Measurements from ENCODE around the gene AJM1.
"Not testable (repeated sequence)": the region's sequence is repeated elsewhere in the genome, so short reads cannot be mapped to it uniquely, and the experiment has no call there.

Gene AJM1

GRCh38 chr9:136856541-136857141 is 14.4 kb downstream of the AJM1 start:
- no peak for DNase-seq (ENCODE audit: low spot score)

GRCh38 chr9:136857166-136857565 is 14.9 kb downstream of the AJM1 start:
- no peak for DNase-seq (ENCODE audit: low spot score)

GRCh38 chr9:136857581-136858412 is 15.5 kb downstream of the AJM1 start:
- DNase-seq (ENCODE audit: low spot score): no peak

GRCh38 chr9:136858452-136858843 is 16.2 kb downstream of the AJM1 start:
- DNase-seq (ENCODE audit: low spot score): no peak

DNA sequence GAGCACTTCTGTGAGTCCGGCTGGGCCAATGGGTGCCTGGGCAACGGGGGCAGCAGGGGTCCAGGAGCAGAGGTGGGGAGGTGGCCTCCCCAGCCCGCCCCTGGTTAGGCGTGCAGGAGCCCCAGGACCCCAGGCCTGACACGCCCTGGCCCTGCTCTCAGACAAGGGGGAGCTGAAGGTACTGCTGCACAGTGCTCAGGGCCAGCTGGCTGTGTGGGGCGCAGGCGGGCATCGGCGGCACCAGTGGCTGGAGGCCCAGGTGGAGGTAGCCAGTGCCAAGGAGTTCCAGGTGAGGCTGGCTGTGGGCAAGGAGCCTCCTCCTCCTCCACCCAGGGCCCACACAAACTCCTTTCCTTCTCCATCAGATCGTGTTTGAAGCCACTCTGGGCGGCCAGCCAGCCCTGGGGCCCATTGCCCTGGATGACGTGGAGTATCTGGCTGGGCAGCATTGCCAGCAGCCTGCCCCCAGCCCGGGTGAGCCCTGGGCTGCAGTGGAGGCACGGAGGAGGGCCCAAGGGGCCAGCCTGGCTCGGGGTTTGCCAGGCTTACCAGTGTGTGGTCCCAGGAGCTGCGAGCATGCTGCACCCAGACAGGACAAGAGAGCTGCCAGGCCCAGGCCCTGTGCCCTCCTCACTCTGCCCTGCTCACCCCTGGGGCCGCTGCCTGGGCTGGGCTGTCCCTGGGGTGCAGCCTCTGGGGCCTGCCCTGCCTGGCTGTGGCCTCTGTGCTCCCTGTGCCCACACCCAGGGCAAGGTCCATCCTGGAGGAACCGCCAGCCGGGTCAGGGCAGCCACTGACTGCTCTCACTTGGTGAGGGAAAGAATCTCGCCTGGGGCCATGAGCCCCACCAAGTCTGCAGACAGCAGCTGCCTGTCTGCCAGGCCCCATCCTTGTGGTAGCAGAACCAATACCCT is 16.8 kb downstream of the AJM1 start:
- no peak for DNase-seq (ENCODE audit: low spot score)

- DNase-seq (ENCODE audit: low spot score): no peak
Measured at GRCh38 chr9:136860529-136860928, 18.3 kb downstream of the AJM1 start.

DNA sequence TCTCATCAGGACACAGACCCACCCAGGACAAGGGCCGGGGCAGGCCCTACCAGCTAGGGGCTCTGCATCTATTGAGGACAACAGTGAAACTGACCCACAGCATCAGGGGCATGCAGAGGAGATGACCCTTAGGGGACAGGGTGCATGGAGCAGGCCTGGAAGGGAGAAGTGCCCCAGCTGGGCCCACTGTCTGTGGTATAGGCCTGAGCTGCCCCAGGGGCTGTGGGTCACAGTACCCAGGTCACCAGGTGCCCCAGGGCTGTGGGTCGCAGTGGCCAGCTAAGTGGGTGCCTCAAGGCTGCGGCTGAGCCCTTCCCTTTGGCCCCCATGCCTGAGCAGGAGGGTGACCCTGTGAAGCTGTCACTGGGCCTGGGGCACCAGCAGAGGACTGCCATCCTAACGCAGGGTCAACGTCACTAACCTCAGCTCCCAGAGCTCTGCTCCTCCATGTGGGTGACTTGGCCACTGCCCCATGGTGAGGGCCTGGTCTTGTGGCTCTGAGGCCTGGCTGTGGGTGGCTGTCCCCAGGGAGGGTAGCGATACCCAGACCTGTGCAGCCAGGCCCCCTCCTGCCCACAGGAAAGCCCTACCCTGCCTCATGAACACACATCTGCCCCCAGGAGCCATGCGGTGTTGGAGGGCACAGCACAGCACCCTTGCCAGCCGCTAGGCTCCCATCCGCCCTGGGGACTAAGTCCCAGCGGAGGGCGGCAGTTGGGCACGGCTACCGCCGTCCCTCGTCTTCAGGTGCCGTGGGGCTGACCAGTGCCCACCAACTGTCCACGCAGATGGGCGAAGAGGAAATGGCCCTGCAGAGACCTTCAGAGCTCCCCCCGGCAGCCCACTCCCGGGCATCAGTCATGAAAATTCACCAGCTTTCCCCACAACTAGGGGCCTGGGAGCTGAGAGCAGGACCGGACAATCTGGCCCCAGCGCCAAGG is 18.9 kb downstream of the AJM1 start:
- DNase-seq (ENCODE audit: low spot score): no peak

GRCh38 chr9:136861874-136862457 is 19.7 kb downstream of the AJM1 start:
- DNase-seq (ENCODE audit: low spot score): no peak

DNA sequence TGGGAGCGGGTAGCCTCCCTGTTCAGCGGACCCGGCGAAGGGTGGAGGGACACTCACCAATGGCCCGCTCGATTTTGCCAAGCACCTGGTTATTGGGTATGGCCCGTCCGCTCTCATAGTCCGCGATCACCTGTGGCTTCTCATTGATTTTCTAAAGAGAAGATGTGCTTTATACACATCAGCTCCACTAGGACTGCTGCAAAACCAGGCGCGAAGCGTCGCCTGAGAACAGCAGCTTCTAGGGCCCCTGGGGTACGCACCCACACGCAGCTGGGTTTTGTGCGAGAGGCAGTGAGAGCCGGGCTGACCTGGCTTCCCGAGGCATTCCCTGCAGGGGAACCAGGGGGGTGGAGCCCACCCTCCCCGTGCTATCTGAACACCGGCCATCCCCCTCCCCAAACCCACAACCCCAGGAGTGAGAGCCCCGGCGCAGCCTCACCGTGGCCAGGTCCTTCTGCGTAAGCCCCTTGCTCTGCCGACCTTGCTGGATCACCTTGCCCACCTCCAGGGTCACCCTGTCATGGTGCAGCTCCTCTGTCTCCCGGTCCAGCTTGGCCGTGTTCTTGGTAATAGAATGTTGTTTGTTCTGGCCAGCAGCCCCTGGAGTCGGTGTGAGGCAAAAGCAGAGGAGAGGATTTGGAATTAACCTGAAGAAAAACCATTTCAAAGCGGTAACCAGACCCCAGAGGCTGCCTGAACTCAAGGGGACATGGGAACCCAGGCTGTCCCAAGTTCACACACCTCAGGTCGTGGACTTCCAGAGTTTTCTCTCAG is 20.8 kb downstream of the AJM1 start:
- DNase-seq (ENCODE audit: low spot score): no peak

GRCh38 chr9:136863623-136864273 is 21.5 kb downstream of the AJM1 start:
- no peak for DNase-seq (ENCODE audit: low spot score)

DNA sequence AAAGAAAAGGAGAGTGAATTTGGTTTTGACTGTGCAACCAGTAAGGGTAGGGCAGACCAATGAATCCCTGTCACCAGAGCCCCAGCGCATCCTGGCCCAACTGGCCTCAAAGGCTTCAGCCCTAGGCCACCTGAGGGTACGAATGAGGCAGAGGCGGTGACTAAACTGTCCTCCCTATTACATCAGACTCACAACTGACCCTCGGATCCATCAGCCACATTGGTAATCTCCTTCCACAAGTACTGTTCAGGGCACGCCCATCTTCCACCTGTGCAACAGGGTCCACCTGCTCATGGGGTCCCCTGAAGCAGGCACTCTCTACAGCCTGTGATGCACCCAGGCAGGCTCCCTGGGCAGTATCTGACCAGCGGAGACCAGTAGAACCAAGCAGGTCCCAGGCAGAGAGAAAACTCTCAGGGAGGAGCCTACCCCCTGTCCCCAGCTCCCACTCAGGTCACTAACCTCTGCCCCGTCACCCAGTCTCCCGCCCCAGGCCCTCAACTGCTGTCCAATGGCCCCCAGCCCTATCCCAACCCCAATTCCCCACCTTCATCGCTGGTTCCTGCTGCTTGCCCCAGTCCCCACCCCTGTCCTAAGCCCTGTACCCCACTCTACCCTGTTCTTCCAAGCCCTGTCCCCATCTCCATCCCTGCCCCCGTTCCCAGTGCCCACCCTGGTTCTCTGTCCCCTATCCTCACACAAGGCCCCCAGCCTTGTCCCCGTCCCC is 22.9 kb downstream of the AJM1 start:
- peak; percentile 26 for DNase-seq (ENCODE audit: low spot score)

DNA sequence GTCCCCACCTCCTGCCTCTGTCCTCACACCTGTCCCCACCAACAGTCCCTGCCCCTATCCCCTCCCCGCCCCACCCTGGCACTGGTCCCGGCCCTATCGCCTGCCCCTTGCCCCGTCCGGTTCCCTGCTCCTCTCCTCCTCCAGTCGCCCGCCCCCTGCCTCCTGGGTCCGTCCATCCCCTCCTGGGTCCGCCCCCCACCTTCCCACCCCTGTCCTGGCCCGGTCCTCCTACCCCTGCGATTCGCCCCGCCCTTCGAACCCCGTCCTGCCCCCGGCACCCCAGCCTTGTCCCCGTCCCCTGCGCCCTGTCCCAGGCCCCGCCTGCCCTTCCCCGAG is 23.5 kb downstream of the AJM1 start:
- peak; percentile 46 for DNase-seq (ENCODE audit: low spot score)

DNA sequence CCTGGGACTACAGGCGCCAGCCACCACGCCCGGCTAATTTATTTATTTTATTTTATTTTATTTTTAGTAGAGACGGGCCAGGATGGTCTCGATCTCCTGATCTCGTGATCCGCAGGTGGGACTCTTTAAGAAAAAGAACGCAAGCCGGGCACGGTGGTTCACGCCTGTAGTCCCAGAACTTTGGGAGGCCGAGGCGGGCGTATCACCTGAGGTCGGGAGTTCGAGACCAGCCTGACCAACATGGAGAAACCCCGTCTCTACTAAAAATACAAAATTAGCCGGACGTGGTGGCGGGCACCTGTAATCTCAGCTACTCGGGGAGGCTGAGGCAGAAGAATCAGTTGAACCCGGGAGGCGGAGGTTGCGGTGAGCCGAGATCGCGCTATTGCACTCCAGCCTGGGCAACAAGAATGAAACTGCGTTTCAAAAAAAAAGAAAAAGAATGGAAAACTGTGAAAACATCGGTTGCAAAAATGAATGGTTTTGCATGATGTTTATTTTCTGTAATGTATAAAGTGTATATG is 24.7 kb downstream of the AJM1 start:
- DNase-seq (ENCODE audit: low spot score): not testable (repeated sequence)

GRCh38 chr9:136867480-136867879 is 25.2 kb downstream of the AJM1 start:
- no peak for DNase-seq (ENCODE audit: low spot score)

- DNase-seq (ENCODE audit: low spot score): no peak
Measured at GRCh38 chr9:136867917-136868316, 25.6 kb downstream of the AJM1 start.

GRCh38 chr9:136868644-136869043 is 26.4 kb downstream of the AJM1 start:
- no peak for DNase-seq (ENCODE audit: low spot score)

- DNase-seq (ENCODE audit: low spot score): not testable (repeated sequence)
Measured at GRCh38 chr9:136869611-136870010, 27.3 kb downstream of the AJM1 start.

DNA sequence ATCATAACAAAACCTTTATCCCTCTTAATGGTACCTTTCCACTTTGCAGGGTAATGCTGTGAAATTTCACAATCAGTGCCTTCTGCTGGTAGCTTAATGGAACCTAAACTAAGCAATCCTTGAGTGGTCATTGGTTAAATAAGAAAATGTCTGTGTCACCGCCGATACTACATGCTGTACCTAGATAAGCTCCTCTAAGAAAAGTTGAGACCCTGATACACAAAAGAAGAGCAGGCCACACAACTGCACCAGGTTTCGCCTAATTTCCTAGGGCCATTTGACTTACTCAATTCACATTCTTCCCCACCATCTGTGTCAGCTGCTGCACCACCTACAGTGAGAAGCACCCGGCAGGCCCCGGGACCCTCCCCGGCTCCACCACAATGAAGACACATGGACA is 32.9 kb downstream of the AJM1 start:
- no peak for DNase-seq (ENCODE audit: low spot score)

- DNase-seq (ENCODE audit: low spot score): no peak
Measured at GRCh38 chr9:136876476-136876875, 34.2 kb downstream of the AJM1 start.

Data from HuH-7.5 (cell line).